ENCODE results near the gene GPR173.
A peak's percentile ranks its signal among the peaks of the same experiment; 100 is the strongest.

Gene GPR173

DNA sequence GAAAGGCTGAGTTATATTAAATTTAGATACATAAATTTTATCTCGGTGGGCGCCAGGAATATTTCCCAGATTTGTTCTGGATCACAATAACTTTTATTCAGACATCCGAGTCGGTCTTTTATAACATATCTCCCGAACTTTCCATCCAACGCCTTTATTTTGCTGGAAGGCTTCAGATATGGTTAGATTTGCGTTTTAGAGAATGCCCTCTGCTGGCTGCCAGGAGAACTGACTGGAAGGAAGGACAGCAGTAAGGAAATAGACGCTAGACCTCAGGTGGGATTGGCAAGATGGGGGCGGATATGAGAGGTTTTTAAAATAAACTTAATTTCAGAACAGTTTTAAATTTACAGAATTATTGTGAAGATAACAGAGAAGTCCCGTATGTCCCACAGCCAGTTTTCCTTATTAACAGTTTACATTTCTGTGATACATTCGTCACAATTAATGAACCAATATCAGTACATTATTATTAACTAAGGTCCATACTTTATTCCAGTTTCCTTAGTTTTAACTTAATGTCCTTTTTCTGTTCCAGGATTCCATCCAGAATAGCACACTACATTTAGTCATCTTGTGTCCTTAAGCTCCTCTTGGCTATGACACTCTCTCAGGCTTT, 40.7 kb downstream of the GPR173 start:
- no peak for DNase-seq (ENCODE audit: low read depth in 2 of 2)

GRCh38 chrX:53089925-53090324, 41.3 kb downstream of the GPR173 start:
- no peak for DNase-seq (ENCODE audit: low read depth in 2 of 2)

DNA sequence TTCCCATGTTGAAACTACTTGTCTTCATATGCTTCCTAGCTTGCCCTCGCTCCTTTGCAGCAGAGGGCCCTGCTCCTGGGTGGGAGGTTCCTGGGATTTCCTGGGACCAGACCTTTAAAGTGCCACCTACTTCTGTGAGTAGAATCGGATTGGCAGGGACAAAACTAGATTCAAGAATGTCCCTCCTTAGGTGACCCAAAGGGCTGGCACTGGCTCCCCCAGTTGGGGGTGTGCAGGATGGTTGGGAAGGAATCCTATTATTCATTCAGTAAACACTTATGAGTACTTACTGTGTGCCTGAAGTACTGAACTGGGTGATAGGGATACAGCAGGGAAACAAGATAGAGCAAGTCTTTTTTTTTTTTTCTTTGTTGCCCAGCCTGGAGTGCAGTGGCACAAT, 42.8 kb downstream of the GPR173 start:
- DNase-seq (ENCODE audit: low read depth in 2 of 2), result no peak

GRCh38 chrX:53093177-53093655, 44.6 kb downstream of the GPR173 start:
- DNase-seq (ENCODE audit: low read depth in 2 of 2), result peak; percentile 37 to 65

DNA sequence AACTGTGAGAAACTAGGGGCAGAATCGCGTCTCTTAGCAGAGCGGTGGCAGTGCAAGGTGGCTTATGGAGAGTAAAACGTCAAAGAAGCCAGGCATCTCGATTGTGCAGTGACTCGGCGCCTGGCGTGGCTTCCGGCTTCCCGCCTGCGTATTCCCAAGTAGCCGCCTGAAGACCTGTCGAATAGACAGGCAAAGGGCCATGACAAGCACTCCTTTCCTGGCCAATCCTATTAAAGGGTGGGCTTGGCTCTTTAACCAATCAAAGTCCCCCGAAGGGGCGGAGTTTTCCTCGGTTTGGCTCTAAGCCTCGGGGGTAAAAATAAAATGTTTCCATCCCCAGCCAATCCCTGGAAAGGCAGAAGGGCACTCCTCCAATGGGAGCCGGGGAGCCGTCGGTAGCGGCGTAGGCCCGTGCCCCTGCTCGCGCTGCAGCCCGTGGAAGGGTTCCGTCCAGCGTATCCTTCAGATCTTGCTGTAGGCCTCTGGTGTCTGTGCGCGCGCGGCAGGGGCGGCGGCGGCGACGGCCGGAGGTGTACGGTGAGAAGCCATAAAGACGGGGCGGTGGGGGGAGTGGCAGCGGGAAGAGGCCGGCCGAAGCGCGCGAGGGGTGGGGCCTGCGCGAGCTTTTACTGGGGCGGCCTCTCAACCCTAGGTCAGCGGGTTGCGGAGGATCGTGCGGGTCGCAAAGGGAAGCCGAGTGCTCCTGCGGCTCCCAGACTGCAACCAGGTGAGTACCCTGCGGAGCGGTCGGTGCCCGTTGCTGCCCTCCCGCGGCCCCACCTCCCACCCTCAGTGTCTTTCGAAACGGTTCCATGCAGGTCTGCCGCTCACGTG, 45.4 kb downstream of the GPR173 start, which contains the start of gene KANTR:
TSS of gene KANTR (plus strand) at position 395 of the 834 bp plus-strand sequence. CDS start 30,131 bp downstream, outside the sequence.
- peak; percentile 44 to 59 for DNase-seq (ENCODE audit: low read depth in 2 of 2)

DNA sequence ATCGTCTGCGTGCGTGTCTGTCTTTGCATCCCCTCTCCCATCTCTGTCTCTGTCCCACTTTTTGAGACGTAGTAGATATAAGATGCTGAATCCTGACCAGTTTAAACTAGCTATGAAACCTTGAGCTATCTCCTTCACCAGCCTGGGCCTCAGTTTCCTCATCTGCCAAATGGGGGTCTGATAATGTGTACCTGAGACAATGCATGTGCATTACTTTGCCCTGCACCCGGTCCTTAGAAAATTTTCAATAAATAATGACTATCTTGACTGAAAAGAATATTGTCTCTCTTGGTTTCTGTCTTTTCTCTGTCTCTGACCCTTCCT, 46.0 kb downstream of the GPR173 start:
- no peak for DNase-seq (ENCODE audit: low read depth in 2 of 2)

DNA sequence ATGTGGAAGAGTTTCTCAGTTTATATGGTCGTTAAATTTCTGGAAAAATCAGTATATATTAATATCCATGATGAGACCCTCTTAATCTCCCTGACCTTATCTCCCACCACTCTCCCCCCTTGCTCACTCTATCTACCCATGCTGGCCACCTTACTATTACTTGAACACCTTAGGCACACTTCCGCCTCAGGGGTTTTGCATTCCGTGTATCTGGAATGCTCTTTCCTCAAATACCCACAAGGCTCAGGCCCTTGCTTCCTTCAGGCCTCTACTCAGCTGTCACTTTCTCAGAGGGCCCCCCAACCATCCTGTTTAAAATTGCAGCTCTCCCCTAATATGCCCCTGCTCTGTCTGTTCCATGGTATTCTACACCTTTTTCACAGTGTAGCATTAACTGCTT, 47.2 kb downstream of the GPR173 start:
- no peak for DNase-seq (ENCODE audit: low read depth in 2 of 2)

GRCh38 chrX:53114864-53115549, 66.4 kb downstream of the GPR173 start:
- no peak for DNase-seq (ENCODE audit: low read depth in 2 of 2)

GRCh38 chrX:53115550-53115874, 66.9 kb downstream of the GPR173 start:
- no peak for DNase-seq (ENCODE audit: low read depth in 2 of 2)

GRCh38 chrX:53116101-53116500, 67.5 kb downstream of the GPR173 start:
- DNase-seq (ENCODE audit: low read depth in 2 of 2), result no peak

- no peak for DNase-seq (ENCODE audit: low read depth in 2 of 2)
Observed at GRCh38 chrX:53122013-53122412, 73.4 kb downstream of the GPR173 start.

- no peak for DNase-seq (ENCODE audit: low read depth in 2 of 2)
Observed at GRCh38 chrX:53125506-53125905, 76.9 kb downstream of the GPR173 start.

GRCh38 chrX:53126377-53126776, 77.8 kb downstream of the GPR173 start:
- no peak for DNase-seq (ENCODE audit: low read depth in 2 of 2)

DNA sequence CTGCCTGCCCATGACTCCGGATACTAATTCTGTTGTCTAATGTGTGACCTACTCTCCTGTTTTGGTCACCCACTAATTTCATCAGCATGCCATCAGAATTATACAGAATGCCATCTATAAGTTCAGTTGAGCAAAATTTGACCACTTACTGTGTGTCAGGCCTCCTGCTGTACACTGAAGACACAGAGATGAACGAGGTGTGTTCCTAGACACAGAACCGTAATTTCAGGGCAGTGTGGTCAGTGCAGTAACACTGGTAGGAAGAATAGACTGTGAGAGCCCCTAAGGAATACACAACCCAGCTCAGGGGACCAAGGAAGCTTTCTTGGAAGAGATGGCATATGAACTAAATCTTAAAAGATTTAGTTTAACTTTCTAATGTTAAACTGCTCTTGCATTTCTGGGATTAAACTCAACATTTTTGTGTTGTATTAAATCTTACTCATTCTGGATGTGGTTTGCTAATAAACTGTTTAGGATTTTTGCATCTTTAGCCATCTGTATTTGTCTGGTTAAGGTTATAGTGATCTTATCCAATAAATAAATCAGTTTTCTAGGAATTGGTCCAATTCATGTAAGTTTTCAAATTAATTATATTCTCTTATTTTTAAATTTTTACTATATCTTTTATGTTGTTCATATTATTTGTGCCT, 79.6 kb downstream of the GPR173 start:
- DNase-seq (ENCODE audit: low read depth in 2 of 2), result no peak
